Nephron progenitor cell (in vitro differentiated cells): ENCODE results near the gene CC2D2A.
A peak's percentile ranks its signal among the peaks of the same experiment; 100 is the strongest.

ENCODE experiments used
- DNase-seq: peaks from one replicate; pipeline ENCODE4 v3.0.0; 2021
- H3K27ac Mint-ChIP-seq: 2 replicates; pipeline ENCODE4 v1.8.0; 2021; ENCODE audit warnings: mild to moderate bottlenecking, moderate library complexity, mixed read lengths
- H3K27me3 Mint-ChIP-seq: 2 replicates; pipeline ENCODE4 v1.8.0; 2021; ENCODE audit warnings: mild to moderate bottlenecking, low read depth, mixed read lengths; ENCODE audit not compliant: poor library complexity
- H3K36me3 Mint-ChIP-seq: 2 replicates; pipeline ENCODE4 v1.8.0; 2021; ENCODE audit warnings: low read depth, mixed read lengths
- H3K4me1 Mint-ChIP-seq: 2 replicates; pipeline ENCODE4 v1.8.0; 2021; ENCODE audit warnings: mixed read lengths
- H3K4me3 Mint-ChIP-seq: 2 replicates; pipeline ENCODE4 v1.8.0; 2021; ENCODE audit warnings: mild to moderate bottlenecking, moderate library complexity, mixed read lengths
- H3K9me3 Mint-ChIP-seq: 2 replicates; pipeline ENCODE4 v1.8.0; 2021; ENCODE audit warnings: mild to moderate bottlenecking, moderate library complexity, mixed read lengths
- CTCF ChIP-seq: fragments of 200-600 bp; sonication (generic); IDR thresholded peaks from 2 replicates; pipeline ENCODE4 v1.5.0; 2021; ENCODE audit warnings: antibody characterized with exemption

Gene CC2D2A

GRCh38 chr4:15521442-15522039 lies 51.9 kb downstream of the CC2D2A start:
- Mint-ChIP-seq H3K4me3 (no peak overlapping the region), H3K4me1 (no peaks in the 10 kb centered on the region), H3K27me3 (no peaks in the 10 kb centered on the region), H3K27ac (no peak overlapping the region), H3K36me3 (peaks cover 68% of the 10 kb centered on the region), H3K9me3 (peaks cover 29% of the 10 kb centered on the region)
- no peak for DNase-seq
- TF ChIP-seq CTCF: no peak

GRCh38 chr4:15525080-15525479 lies 55.4 kb downstream of the CC2D2A start:
- TF ChIP-seq CTCF: no peak
- Mint-ChIP-seq H3K4me3 (no peak overlapping the region), H3K36me3 (peaks cover 59% of the 10 kb centered on the region), H3K27ac (no peak overlapping the region), H3K4me1 (no peaks in the 10 kb centered on the region), H3K9me3 (no peaks in the 10 kb centered on the region), H3K27me3 (peaks cover 3% of the 10 kb centered on the region)
- no peak for DNase-seq

GRCh38 chr4:15526924-15527592 lies 57.4 kb downstream of the CC2D2A start:
- no peak for DNase-seq
- Mint-ChIP-seq H3K27me3 (peaks cover 3% of the 10 kb centered on the region), H3K4me3 (no peak overlapping the region), H3K4me1 (no peaks in the 10 kb centered on the region), H3K9me3 (no peaks in the 10 kb centered on the region), H3K36me3 (peaks cover 56% of the 10 kb centered on the region), H3K27ac (no peak overlapping the region)
- no peak for TF ChIP-seq CTCF

GRCh38 chr4:15531792-15532191 lies 62.1 kb downstream of the CC2D2A start:
- Mint-ChIP-seq H3K4me1 (peaks cover 3% of the 10 kb centered on the region), H3K9me3 (no peaks in the 10 kb centered on the region), H3K4me3 (no peak overlapping the region), H3K27ac (peak overlapping the region; percentile 10), H3K36me3 (peaks cover 37% of the 10 kb centered on the region), H3K27me3 (peaks cover 3% of the 10 kb centered on the region)
- no peak for DNase-seq
- no peak for TF ChIP-seq CTCF

- H3K27ac Mint-ChIP-seq: no peak overlapping the region
- H3K4me3 Mint-ChIP-seq: no peak overlapping the region
- H3K27me3 Mint-ChIP-seq: peaks cover 3% of the 10 kb centered on the region
- peaks cover 5% of the 10 kb centered on the region for H3K4me1 Mint-ChIP-seq
- no peak for DNase-seq
- no peak for TF ChIP-seq CTCF
- H3K9me3 Mint-ChIP-seq: no peaks in the 10 kb centered on the region
- peaks cover 25% of the 10 kb centered on the region for H3K36me3 Mint-ChIP-seq
These were observed 64.1 kb downstream of the CC2D2A start for GRCh38 chr4:15533817-15534216.

- Mint-ChIP-seq H3K36me3 (peaks cover 32% of the 10 kb centered on the region), H3K9me3 (no peaks in the 10 kb centered on the region), H3K4me1 (peaks cover 5% of the 10 kb centered on the region), H3K27me3 (no peaks in the 10 kb centered on the region), H3K27ac (no peak overlapping the region), H3K4me3 (no peak overlapping the region)
- DNase-seq: no peak
- TF ChIP-seq CTCF: no peak
These were observed 65.9 kb downstream of the CC2D2A start for GRCh38 chr4:15535599-15535998.
